K562 (cell line): ENCODE data around the gene MYO16. TPM values are rescaled to one million over a fixed set of nuclear protein-coding genes. Genes with fewer than 3 reads are reported as not detected.

Experiments
- BACH1 ChIP-seq: fragments of 200-800 bp; sonication (Bioruptor generic); IDR thresholded peaks from 2 replicates; pipeline ENCODE4 v1.6.1; 2016; ENCODE audit warnings: missing genetic modification characterization, missing compliant biosample characterization
- E2F6 ChIP-seq, 2 experiments: IDR thresholded peaks; 2 replicates each; pipeline ENCODE4 v1.6.1; 2011; ENCODE audit warnings: borderline replicate concordance in 1 of 2, control low read depth in 1 of 2, low read depth in 1 of 2, low read length in 1 of 2, mild to moderate bottlenecking in 1 of 2, mixed read lengths in 1 of 2, moderate library complexity in 1 of 2; ENCODE audit not compliant: insufficient read depth in 1 of 2, insufficient read length in 1 of 2, poor library complexity in 1 of 2, severe bottlenecking in 1 of 2; ENCODE audit errors: extremely low read depth in 1 of 2
- E2F8 ChIP-seq: fragments of 450-650 bp; IDR thresholded peaks from 2 replicates; pipeline ENCODE4 v1.7.1; 2018; ENCODE audit warnings: mild to moderate bottlenecking, low read depth; ENCODE audit not compliant: partially characterized antibody
- ETS1 ChIP-seq: conservative IDR thresholded peaks from 2 replicates; pipeline ENCODE4 v1.6.1; 2011; ENCODE audit warnings: low read depth, mild to moderate bottlenecking, low read length; ENCODE audit not compliant: control insufficient read depth
- ETV1 ChIP-seq: fragments of 450-650 bp; conservative IDR thresholded peaks from 2 replicates; pipeline ENCODE4 v1.6.1; 2016; ENCODE audit warnings: missing genetic modification characterization, control low read depth, low read depth, missing compliant biosample characterization
- HDAC3 ChIP-seq: fragments of 450-650 bp; IDR thresholded peaks from 2 replicates; pipeline ENCODE4 v1.6.1; 2018; ENCODE audit warnings: borderline replicate concordance, mild to moderate bottlenecking, moderate library complexity; ENCODE audit not compliant: partially characterized antibody
- KLF10 ChIP-seq: fragments of 250-450 bp; sonication (Bioruptor Pico); IDR thresholded peaks from 2 replicates; pipeline ENCODE4 v1.6.1; 2021; ENCODE audit warnings: matching md5 sums
- MCM3 ChIP-seq: fragments of 450-650 bp; IDR thresholded peaks from 2 replicates; pipeline ENCODE4 v1.6.1; 2016
- MEF2A ChIP-seq: IDR thresholded peaks from 2 replicates; pipeline ENCODE4 v1.6.1; 2011; ENCODE audit warnings: low read depth, mild to moderate bottlenecking, low read length, moderate library complexity; ENCODE audit not compliant: control insufficient read depth
- RFX7 ChIP-seq: fragments of 250-450 bp; sonication (Bioruptor Pico); IDR thresholded peaks from 2 replicates; pipeline ENCODE4 v1.5.1; 2021; ENCODE audit warnings: mild to moderate bottlenecking
- RNF219 ChIP-seq: fragments of 250-450 bp; sonication (Bioruptor Pico); IDR thresholded peaks from 2 replicates; pipeline ENCODE4 v1.5.0; 2022; ENCODE audit warnings: mild to moderate bottlenecking
- SAP30 ChIP-seq: fragments of 200-600 bp; sonication (generic); IDR thresholded peaks from 2 replicates; pipeline ENCODE4 v1.6.1; 2012; ENCODE audit warnings: borderline replicate concordance, low read depth, mild to moderate bottlenecking, moderate library complexity, low read length, control low read depth, inconsistent platforms; ENCODE audit not compliant: insufficient read depth, poor library complexity, severe bottlenecking
- SMAD2 ChIP-seq: fragments of 150-350 bp; IDR thresholded peaks from 2 replicates; pipeline ENCODE4 v1.6.1; 2014; ENCODE audit warnings: low read depth, mild to moderate bottlenecking, low read length
- STAT5A ChIP-seq: IDR thresholded peaks from 2 replicates; pipeline ENCODE4 v1.6.1; 2012; ENCODE audit warnings: low read length, inconsistent platforms, borderline replicate concordance
- TCF3 ChIP-seq: sonication (generic); formaldehyde crosslinking; IDR thresholded peaks from 2 replicates; pipeline ENCODE4 v1.4.0; 2020; ENCODE audit warnings: mild to moderate bottlenecking, missing genetic modification reagents
- YBX1 ChIP-seq: fragments of 450-650 bp; IDR thresholded peaks from 2 replicates; pipeline ENCODE4 v1.7.1; 2016; ENCODE audit warnings: mild to moderate bottlenecking
- YY1 ChIP-seq, 3 experiments: IDR thresholded peaks; 2 replicates each; pipeline ENCODE4 v1.6.1; 2011; ENCODE audit warnings: low read length in 2 of 3, mild to moderate bottlenecking in 2 of 3, moderate library complexity in 2 of 3, borderline replicate concordance in 1 of 3, control low read depth in 1 of 3, low read depth in 1 of 3; ENCODE audit not compliant: insufficient read depth in 3 of 3, insufficient replicate concordance in 2 of 3, control insufficient read depth in 1 of 3, insufficient read length in 1 of 3; ENCODE audit errors: extremely low read depth in 1 of 3
- ZBED1 ChIP-seq: IDR thresholded peaks from 2 replicates; pipeline ENCODE4 v1.6.1; 2014
- ZNF431 ChIP-seq: sonication (generic); formaldehyde crosslinking; IDR thresholded peaks from 2 replicates; pipeline ENCODE4 v1.8.0; 2022; ENCODE audit warnings: mild to moderate bottlenecking, missing genetic modification reagents
- polyA plus RNA-seq, 8 experiments: library from polyadenylated mRNA; depleted of rRNA in 4 of 8; stranded (reverse) in 5 of 8; unstranded in 3 of 8; fragments of >200 nt; fragmentation: Nextera tagmentation in 2 of 8; fragmentation: Illumina TruSeq in 1 of 8; extraction: Ambion mirVana in 2 of 8; extraction: Trizol in 1 of 8; gene quantifications; 2 replicates each; pipeline versions ENCODE4 v1.2.1 to v1.2.3, GENCODE V29; 2011 to 2014; ENCODE audit warnings: inconsistent platforms in 1 of 8, missing spikeins in 1 of 8
- total RNA-seq, 7 experiments: library from RNA; depleted of rRNA in 6 of 7; stranded (reverse); fragments of >200 nt in 6 of 7; fragmentation: Illumina TruSeq in 2 of 7; extraction: Trizol in 2 of 7; gene quantifications; 2 replicates each; pipeline versions ENCODE4 v1.2.1 to v1.2.3, GENCODE V29; 2011 to 2021; ENCODE audit warnings: low replicate concordance in 1 of 7
- TF ChIP-seq, protein P1 (sequence below): fragments of 250-450 bp; sonication (Bioruptor Pico); IDR thresholded peaks from 2 replicates; pipeline ENCODE4 v1.6.1; 2021; ENCODE audit warnings: mild to moderate bottlenecking

MYO16 gene
- total and polyA plus RNA-seq, 9 of the 15 experiments (the other 6 are each of a cell fraction or from before 2014, with no cell fraction given) = 4.3 to 45.7 (median 12.1) TPM

- TF ChIP-seq MCM3 (no peak), YY1 (IDR thresholded peaks at IDR 0.05; ENCODE audit: borderline replicate concordance in 1 of 3, control insufficient read depth in 1 of 3, extremely low read depth in 1 of 3, insufficient read depth in 3 of 3, insufficient read length in 1 of 3, insufficient replicate concordance in 2 of 3, low read depth in 1 of 3, low read length in 2 of 3) (no peak), TCF3 (CRISPR knock-in tag) (peak; percentile 86), SMAD2 (no peak), E2F6 (IDR thresholded peaks at IDR 0.05; ENCODE audit: borderline replicate concordance in 1 of 2, extremely low read depth in 1 of 2, insufficient read depth in 1 of 2, insufficient read length in 1 of 2, low read depth in 1 of 2, low read length in 1 of 2, poor library complexity in 1 of 2, severe bottlenecking in 1 of 2) (no peak), ZBED1 (no peak), KLF10 (CRISPR knock-in tag) (no peak), E2F8 (no peak), HDAC3 (no peak), ETV1 (tag) (no peak), RFX7 (CRISPR knock-in tag) (no peak), RNF219 (CRISPR knock-in tag) (no peak), ZNF431 (CRISPR knock-in tag) (no peak), SAP30 (no peak), ETS1 (no peak), YBX1 (no peak), STAT5A (peak; percentile 58; the same call in 1 of the 2 replicates), BACH1 (tag) (no peak), MEF2A (0 out of 2 replicates have a peak, but pooled peaks have one; percentile 4)
- TF ChIP-seq, protein P1, sequence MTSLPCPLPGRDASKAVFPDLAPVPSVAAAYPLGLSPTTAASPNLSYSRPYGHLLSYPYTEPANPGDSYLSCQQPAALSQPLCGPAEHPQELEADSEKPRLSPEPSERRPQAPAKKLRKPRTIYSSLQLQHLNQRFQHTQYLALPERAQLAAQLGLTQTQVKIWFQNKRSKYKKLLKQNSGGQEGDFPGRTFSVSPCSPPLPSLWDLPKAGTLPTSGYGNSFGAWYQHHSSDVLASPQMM (CRISPR knock-in tag) = no peak
Measured at GRCh38 chr13:108816375-108816774, 187.0 kb downstream of the MYO16 start (continued).
